HG03064 (cell line): ENCODE data around the gene NCOA6.

Experiments used
- ATAC-seq: cut with Tn5 transposase; IDR thresholded peaks from one replicate; pipeline ENCODE4 v1.9.1; 2021; ENCODE audit warnings: low read depth; ENCODE audit not compliant: unreplicated experiment

NCOA6 gene

DNA sequence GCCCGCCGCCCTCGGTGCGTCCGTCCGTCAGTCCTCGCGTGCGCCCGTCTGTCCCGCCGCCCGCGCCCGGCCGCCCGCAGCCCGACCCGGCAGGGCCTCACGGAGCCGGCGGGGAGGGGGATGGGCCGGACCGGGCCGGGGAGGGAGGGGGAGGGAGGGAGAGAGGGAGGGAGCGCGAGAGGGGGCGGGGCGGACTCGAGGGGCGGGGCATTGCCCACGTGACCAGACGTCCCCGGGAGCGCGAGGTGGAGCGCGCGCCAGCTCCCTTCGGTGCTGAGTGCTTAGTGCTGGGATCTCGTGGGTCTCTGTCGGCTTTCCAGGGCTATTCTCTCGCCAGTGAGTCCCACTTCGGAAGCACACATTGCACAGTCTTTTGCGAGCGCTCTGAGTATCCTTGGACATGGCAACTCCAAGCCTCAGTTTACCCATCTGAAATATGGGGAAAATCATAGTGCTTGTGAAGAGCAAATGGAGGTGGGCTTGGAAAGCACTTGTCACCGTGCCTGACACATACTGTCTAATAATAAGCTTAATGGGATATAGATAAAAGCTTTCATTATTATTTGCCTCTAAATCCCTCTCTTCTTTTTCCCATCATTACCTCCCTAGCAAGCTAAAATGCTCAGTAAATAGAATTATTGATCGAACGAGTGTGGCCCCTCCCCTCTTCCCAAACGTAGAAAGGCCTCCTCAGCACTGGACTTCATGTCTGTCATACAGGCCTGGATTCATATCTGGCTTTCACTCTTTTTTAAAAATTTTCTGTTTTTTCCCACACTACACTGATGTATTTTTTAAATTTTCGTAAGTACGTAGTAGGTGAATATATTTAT is at the start of gene NCOA6:
Gene NCOA6 (minus strand): TSS at position 122 of the 833 bp plus-strand sequence. CDS start 43,296 bp downstream, outside the sequence.
- peak; percentile 42 for ATAC-seq

GRCh38 chr20:34874094-34874654 is 48.7 kb upstream of the NCOA6 start:
- ATAC-seq = no peak

GRCh38 chr20:34873583-34874093 is 48.2 kb upstream of the NCOA6 start:
- ATAC-seq = no peak

DNA sequence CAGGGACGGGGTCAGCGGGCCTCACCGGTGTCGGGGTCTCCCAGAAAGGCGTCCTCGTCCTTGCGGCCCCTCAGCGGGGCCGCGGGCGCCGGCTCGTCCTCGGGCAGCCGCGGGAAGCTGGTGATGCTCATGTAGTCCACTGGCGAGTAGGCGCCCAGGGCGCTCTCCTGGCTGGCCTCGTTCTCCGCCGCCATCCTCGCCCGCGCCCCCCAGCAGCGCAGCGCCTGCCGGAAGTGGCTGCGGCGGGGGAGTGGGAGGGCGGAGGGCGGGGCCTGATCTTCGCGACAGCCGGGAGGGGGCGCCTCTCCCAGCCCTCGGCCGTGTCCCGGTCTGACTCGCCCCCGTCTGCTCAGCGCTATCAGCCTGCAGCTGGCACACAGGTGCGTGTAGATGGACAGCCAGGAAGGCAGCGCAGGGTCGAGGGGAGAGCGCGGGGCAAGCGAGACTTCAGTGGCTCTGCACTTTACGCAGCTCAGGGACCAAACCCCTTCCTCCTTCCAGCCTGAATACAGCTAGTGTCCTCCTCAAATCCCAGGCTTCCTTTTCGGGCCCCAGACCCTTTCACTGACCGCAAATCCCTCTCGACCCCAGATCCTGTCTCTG is 47.3 kb upstream of the NCOA6 start, which contains the start of gene GGT7:
Gene GGT7 (minus strand): TSS at position 235 of the 603 bp plus-strand sequence. CDS start 41 bp downstream, at position 194.
- no peak for ATAC-seq

- no peak for ATAC-seq
These were observed 46.6 kb upstream of the NCOA6 start for GRCh38 chr20:34871966-34872621.

DNA sequence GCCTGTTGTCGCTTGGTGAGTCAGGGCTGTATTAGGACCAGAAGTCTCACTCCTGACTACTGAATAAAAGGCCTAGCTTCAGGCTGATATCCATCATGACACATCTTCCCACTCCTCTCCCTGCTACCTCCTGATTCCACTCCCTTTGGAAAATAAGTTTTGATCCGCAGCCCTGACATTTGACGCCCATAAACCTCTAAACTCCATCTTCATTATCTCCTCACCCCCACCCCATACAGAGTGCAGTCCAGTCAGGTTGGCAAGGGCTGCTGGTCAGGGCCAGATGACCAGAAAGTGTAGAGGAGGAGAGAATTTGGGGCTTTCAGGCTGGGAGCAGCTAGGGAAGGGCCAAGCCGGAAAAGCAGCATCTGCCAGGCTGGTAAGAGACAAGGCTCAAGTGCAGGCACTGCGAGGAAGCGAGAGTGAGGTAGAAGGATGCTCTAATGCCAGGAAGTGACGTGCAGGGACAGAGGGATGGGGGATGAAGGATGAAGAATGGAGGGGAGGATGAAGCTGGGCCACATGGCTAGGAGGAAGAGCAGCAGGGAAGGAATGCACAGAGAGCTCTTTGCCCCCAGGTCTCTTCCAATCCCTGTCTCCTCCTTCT is 46.0 kb upstream of the NCOA6 start:
- ATAC-seq = no peak

DNA sequence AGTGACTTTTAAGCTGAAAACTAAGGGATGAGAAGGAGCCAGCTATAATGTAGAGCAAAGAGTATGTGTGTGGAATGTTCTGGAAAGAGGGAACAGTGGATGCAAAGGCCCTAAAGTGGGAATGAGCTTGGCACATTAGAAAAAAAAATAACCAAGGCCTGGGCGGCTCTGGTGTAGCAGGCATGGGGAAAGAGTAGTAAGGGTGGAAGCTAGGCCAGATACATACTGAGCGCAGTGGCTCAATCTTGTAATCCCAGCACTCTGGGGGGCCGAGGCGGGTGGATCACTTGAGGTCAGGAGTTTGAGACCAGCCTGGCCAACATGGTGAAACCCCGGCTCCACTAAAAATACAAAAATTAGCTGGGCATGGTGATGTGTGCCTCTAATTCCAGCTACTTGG is 38.8 kb upstream of the NCOA6 start:
- ATAC-seq = no peak

DNA sequence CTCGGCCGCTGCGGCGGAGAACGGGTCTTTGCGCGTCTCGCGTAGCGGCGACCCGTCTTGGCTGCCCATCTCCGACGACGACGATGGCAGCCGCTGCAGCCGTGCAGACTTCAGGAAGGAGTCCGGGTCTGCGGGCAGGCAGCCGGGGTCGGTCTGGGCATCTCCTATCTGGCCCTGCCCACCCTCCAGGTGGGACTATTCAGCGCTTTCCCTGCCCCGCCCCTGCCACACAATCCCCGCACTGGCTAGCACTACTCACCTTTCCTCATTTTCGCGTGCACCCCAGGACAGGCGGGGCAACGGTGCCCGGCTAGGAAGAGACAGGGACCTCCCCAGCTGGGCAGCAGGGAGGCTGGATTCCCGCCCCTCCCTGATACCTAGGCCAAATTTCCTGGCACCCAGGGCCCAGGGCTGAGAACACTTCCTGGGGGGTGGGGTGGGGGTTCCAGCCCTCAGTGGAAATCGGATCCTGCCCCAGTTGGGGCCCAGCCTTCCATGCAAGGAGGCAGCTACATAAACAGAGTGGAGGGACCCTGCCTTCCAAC is 38.0 kb upstream of the NCOA6 start:
- no peak for ATAC-seq

GRCh38 chr20:34862724-34863123 is 37.3 kb upstream of the NCOA6 start:
- ATAC-seq = no peak

- ATAC-seq = no peak
These were observed 36.1 kb upstream of the NCOA6 start for GRCh38 chr20:34861386-34862084.

GRCh38 chr20:34859826-34860545 is 34.5 kb upstream of the NCOA6 start:
- no peak for ATAC-seq

- no peak for ATAC-seq
These were observed 33.9 kb upstream of the NCOA6 start for GRCh38 chr20:34859367-34859766.

DNA sequence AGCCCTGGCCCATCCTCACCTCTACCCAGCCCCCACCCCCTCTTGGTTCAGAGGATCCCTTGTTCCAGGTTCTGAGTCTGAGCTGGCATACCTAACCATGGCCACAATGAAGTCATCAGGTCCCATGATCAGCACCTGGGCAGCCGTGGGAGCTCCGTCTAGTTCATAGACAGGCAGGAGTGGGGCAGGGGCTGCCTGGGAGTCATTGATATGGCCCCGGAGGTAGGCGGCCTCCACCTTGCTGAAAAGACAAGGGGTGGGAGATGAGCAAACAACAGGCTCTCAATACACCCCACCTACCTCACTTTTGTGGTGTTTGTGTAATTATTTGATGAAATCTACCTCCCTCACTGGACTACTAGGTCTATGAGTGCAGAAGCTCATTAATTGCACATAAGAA is 26.8 kb upstream of the NCOA6 start:
- no peak for ATAC-seq

- ATAC-seq = no peak
These were observed 25.5 kb upstream of the NCOA6 start for GRCh38 chr20:34850969-34851368.

- ATAC-seq = no peak
These were observed 24.3 kb upstream of the NCOA6 start for GRCh38 chr20:34849778-34850177.

DNA sequence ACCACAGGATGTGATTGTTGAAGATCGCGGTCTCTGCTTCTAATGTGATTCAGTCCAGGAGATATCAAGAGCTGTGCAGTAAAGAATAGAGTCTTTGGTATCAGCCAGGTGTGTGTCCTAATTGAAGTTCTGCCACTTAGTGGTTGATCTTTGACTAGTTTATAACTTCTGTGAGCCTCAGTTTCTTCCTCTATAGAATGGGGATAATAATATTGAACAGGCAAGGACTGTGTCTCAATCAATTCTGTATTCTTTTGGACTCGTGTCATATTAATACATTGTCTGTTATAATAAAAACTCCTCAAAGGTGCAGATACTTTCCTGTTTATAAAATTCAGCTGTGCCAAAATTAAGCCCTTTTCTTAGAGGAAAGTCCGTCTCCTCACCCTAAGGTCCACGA is 23.1 kb upstream of the NCOA6 start:
- no peak for ATAC-seq

DNA sequence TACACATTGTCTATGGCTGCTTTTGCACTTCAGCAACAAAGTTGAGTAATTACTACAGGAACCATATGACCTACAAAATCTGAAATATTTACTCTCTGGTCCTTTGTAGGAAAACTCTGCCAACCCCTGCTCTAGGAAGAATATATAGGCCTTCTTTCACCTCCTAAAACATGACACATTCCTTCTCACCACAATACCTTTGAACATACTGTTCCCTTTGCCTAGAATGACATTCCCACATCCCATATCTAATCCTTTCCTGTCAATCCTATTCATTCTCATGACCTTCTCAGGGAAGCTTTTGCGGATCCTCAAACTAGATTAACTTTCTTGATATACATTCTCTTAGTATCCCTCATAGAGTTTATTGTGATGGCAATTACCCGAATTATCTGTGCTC is 18.0 kb upstream of the NCOA6 start:
- ATAC-seq = no peak

DNA sequence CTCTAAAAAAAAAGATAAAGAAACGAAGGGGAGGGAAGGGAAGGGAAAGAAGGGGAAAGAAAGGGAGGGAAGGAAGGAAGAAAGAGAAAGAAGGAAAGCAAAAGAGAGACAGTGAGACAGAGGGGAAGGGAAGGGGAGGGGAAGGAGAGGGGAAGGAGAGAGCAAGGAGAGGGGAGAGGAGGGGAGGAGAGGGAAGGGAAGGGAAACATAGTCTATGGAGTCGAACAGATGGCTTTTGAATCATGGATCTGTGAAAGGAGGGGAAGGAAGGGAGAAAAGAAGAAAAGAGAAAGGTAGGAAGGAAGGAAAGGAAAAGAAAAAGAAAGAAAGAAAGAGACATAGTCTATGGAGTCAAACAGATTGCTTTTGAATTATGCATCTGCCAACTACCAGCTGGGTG is 16.7 kb upstream of the NCOA6 start:
- ATAC-seq = no peak

DNA sequence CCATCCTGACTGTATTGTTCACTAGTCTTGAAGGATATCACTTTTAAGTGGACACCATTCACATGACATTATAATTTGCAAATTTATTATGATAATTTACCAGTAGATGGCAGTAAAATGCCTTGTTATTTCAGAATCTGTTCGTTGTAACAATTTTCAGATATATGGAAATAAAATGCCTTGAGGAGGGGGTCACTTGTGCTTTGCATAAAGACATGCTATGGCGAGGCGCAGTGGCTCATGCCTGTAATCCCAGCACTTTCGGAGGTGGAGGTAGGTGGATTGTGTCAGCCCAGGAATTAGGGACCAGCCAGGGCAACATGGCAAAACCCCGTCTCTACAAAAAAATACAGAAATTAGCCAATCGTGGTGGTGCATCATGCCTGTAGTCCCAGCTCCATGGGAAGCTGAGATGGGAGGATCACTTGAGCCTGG is 9.0 kb upstream of the NCOA6 start:
- ATAC-seq = no peak
